CD4-positive, alpha-beta T cell treated with Interleukin-6 at 100 ng/mL for 8 hours (primary cell): ENCODE measurements around the gene C2CD4D.

ENCODE experiments used
- DNase-seq: peaks from one replicate; pipeline ENCODE4 v3.0.0-alpha.2; 2020; ENCODE audit warnings: mixed read lengths, low spot score

The C2CD4D gene

GRCh38 chr1:151790071-151790939 is 49.3 kb downstream of the C2CD4D start, which contains the start of gene TDRKH:
TDRKH (minus strand) TSS chr1:151790500; CDS start chr1:151783022, 7,478 bp downstream.
- peak; percentile 99 for DNase-seq
